T47D (cell line): ENCODE data around the gene GOLGA5.
"Not testable (repeated sequence)": the region's sequence is repeated elsewhere in the genome, so short reads cannot be mapped to it uniquely, and the experiment has no call there.

Source experiments
- DNase-seq, 2 experiments: peaks; one replicate each; pipeline versions ENCODE4 v3.0.0 to v3.0.0-alpha.2; 2011 to 2012; ENCODE audit warnings: low read depth in 1 of 2, low spot score in 1 of 2
- JUND ChIP-seq: IDR thresholded peaks from 2 replicates; pipeline ENCODE4 v1.6.1; 2012; ENCODE audit warnings: low read depth
- in situ Hi-C: cut with HindIII; loops from 2 replicates; pipeline ENCODE4 v1.10.0; 2016; ENCODE audit warnings: low sequenced_read_pairs, low pct_unique_long_range_greater_than_20kb

GOLGA5 gene, protein sequence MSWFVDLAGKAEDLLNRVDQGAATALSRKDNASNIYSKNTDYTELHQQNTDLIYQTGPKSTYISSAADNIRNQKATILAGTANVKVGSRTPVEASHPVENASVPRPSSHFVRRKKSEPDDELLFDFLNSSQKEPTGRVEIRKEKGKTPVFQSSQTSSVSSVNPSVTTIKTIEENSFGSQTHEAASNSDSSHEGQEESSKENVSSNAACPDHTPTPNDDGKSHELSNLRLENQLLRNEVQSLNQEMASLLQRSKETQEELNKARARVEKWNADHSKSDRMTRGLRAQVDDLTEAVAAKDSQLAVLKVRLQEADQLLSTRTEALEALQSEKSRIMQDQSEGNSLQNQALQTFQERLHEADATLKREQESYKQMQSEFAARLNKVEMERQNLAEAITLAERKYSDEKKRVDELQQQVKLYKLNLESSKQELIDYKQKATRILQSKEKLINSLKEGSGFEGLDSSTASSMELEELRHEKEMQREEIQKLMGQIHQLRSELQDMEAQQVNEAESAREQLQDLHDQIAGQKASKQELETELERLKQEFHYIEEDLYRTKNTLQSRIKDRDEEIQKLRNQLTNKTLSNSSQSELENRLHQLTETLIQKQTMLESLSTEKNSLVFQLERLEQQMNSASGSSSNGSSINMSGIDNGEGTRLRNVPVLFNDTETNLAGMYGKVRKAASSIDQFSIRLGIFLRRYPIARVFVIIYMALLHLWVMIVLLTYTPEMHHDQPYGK

DNA sequence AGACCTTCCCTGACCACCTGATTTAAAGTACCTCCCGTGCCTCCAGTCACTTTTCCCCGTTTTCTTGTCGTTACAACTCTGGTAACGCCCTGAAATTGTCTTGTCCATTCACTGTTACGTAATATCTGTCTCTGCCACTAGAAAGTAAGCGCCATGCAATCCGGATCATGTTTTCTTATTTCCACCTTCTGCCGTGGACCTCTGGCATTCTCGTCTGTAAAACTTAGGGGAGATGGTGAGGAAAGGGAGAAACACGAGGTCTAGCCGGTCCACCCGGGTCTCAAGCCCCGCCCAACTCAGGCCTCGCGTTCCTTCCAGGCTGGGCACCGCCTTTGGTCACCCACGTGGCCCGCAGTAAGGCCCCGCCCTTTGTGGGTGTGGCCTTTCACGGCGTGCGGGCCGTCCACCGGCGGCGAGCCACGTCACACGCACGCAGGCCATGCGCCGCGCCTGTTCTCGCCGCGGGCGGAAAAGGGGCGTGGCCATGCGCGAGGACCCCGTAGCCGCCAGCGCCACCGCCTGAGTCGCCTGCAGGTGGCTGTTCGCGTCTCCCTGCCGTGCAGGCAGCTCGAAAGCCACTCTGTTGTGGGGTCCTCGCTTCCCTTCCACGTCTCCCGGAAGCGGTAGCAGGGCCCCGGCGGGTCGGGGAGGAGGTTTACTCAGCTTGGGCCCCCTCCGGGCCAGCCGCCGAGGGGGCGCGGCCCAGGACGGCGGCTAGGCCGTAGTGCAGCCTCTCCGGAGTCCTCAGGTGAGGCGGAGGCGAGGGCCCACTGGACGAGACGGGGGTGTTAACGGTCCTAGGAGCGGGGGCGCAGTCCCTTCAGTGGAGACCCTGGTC lies at the start of gene GOLGA5:
Gene GOLGA5 (plus strand): TSS at position 597 of the 838 bp plus-strand sequence. CDS start 3,133 bp downstream, outside the sequence.
- peak; percentile 69 to 99 for DNase-seq
- TF ChIP-seq JUND: no peak
- in situ Hi-C loops: no loop called here

DNA sequence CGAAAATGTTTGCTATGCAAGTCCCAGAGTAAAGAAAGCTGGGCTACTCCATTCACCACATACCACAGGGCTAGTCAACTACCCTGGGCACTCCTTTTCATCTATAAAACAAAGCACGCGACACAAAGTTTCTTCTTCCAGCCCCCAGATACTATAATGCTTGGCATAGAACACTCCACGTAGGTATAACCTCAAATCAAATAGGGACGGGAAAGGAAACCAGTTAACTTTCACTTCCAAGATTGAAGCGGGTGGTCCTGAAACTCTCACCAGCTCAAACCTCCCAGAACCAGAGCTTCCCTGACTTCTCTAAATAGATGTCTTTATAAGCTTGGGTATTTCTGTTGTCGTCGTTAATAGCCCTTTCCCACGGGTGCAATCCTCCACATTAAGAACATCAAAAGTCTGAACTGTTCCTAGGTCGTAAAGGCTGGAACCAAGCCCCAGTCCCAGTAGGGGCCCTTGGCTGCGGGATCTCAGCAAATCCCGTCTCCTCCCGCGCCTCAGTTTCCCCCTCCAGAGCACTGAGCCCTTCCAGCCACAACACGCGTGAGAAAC lies 46.3 kb upstream of the GOLGA5 start:
- TF ChIP-seq JUND: no peak
- in situ Hi-C loops: no loop called here
- DNase-seq: peak; percentile 26 to 42

DNA sequence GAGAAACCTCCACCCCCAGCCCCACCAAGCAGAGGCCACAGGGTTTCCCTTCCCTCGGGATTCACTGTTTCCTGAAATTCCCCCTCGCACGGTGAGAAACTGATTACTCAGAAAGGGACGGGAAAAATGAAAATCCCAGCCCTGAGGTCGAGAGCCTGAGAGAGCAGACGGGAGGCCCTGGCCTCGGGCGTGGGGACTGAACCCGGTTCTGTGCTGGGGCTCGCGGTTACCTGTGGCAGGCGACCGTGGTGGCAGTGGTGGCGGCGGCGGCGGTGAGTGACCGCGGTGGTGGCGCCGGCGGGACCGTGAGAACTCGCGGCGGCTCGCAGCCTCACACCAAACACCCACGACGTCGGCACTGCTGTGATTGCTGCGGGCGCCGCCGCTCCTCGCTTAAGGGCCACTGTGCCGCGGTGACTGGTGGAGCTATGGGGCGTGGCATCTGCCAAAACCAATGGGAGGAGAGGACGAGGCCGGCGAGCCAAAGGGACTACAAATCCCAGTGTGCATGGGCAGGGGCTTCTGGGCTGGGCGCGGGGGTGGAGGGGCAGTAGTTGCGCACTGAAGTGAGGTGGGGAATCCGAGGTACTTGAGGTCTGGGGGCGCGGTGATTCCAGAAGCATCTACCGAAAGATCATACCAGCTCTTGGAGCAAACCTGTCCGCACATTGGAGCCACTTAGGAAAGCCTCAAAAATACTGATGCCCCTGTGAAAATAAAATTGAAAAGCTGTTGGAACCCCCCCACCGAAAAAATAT lies 45.7 kb upstream of the GOLGA5 start, which contains the start of gene LGMN:
Gene LGMN (minus strand): TSS at position 369 of the 758 bp plus-strand sequence. CDS start 15,841 bp downstream, outside the sequence.
- peak; percentile 96 to 98 for DNase-seq
- in situ Hi-C loops: no loop called here
- TF ChIP-seq JUND: no peak

DNA sequence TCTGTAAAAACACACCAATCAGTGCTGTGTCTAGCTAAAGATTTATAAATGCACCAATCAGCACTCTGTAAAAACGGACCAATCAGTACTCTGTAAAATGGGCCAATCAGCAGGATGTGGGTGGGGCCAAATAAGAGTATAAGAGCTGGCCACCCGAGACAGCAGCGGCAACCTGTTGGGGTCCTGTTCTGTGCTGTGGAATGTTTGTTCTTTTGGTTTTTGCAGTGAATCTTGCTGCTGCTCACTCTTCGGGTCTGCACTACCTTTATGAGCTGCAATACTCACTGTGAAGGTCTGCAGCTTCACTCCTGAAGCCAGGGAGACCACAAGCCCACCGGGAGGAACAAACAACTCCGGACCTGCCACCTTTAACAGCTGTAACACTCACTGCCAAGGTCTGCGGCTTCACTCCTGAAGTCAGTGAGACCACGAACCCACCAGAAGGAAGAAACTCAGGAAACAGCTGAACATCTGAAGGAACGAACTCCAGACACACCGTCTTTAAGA lies 43.8 kb upstream of the GOLGA5 start:
- in situ Hi-C loops: not testable (repeated sequence)
- DNase-seq: peak in 1 of 2 experiments; percentile 20

DNA sequence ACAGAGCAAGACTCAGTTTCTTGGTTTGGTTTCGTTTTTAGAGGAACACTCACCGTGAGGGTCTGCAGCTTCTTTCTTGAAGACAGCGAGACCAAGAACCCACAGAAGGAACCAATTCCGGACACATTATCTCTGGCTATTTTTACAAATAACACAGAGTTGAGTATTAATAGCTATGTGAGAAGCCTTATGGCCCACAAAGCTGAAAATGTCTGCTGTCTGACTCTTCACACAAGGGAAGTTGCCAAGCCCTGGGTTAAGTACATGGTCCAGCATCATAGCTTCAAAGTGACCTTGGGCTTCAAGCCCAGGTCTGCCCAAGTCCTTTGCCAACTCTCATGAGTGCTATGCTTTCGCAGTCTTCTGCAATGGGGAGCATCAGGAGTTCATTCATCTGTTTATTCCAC lies 43.1 kb upstream of the GOLGA5 start:
- no peak for DNase-seq
- TF ChIP-seq JUND: no peak
- in situ Hi-C loops: no loop called here

DNA sequence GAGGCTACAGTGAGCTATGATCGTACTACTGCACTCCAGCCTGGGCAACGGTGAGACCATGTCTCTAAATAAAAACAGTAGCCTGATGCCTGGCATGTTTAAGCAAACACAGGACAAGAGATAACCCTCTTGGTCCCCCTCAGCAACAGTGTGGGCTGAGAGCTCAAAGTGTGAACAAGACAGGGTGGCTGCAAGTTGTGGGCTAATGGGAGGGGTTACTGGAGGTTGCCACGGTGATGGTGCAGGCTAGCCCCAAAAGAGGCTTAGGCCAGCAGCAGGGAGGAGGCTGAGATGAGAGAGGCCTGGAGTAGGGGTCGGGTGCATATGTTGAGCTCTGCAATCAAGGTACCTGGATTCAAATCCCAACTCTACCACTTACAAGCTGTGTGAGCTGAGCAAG lies 42.3 kb upstream of the GOLGA5 start:
- in situ Hi-C loops: no loop called here
- DNase-seq: no peak
- no peak for TF ChIP-seq JUND

DNA sequence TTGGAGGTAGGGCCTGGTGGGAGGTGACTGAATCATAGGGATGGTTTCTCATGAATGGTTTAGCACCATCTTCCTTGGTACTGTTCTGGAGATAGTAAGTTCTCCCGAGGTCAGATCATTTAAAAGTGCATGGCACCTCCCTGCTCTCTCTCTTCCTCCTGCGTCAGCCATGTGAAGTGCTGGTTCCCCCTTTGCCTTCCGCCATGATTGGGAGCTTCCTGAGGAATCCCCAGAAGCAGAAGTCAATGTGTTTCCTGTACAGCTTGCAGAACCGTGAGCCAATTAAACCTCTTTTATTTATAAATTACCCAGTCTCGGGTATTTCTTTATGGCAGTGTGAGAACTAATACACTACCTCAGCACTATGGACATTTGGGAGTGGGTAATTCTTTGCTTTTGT lies 40.9 kb upstream of the GOLGA5 start:
- no peak for DNase-seq
- in situ Hi-C loops: no loop called here
- TF ChIP-seq JUND: no peak

DNA sequence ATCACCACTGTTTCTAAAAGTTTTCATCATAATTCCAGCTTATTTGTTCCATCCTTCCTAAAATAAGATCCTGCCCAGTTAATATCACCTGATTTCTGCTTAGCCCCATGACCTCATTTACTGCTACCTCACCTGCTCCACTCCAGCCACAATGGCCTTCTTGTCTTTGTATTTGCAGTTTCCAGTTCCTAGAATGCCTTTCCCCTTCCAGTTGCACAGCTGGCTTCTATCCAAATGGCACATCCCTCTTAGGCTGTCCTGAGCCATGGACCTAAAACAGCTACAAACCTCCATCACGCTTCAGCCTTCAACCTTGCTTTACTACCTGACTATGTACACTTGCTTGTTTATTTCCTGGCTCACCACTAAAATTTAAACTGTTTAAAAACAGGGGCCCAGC lies 39.1 kb upstream of the GOLGA5 start:
- no peak for TF ChIP-seq JUND
- in situ Hi-C loops: no loop called here
- no peak for DNase-seq

DNA sequence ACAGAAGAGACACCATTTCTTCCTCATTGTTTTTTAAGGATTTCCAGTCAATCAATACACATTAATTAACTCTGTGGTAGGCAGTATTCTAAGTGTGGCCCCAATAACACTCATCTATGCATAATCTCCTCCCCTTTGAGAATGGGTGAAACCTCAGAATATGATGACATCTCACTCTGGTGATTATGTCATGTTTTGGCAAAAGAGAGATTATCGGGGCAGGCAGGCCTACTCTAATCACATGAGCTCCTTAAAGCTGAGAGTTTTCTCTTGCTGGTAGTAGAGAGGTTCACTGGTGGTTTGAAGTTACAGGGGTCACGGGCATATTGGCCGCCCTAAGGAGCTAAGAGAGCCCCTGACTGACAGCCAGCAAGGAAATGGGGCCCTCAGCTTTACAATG lies 38.6 kb upstream of the GOLGA5 start:
- DNase-seq: no peak
- no peak for TF ChIP-seq JUND
- in situ Hi-C loops: no loop called here

DNA sequence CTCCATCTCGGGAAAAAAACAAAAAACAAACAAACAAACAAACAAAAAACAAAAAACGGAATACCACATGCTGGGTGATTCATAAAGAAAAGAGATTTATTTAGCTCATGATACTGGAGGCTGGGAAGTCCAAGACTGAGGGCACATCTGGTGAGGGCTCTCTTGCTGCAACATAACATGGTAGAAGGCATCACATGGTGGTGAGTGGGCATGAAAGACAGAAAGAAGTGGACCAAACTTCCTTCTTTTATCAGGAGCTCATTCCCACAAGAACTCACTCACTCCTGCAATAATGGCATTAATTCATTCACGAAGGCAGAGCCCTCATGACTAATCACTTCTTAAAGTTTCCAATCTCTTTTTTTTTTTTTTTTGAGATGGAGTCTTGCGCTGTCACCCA lies 37.7 kb upstream of the GOLGA5 start:
- no peak for TF ChIP-seq JUND
- DNase-seq: no peak
- in situ Hi-C loops: no loop called here

DNA sequence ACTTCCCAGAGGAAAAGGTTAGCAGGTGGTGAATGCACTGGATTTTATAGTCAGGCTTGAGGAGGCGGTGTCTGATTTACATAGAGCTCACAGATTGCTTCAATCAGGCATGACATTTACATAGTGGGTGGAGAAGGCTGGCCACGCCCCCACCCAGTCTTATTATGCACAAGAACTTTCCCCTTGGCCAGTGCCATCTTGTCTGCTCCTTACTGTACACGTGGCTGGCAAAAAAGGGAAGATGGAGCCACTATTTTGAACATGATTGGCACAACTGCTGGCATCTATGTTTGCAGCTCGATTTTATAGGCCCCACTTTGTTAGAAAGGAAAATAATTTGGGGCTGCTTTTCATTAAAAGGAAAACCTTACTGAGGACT lies 34.8 kb upstream of the GOLGA5 start:
- no peak for TF ChIP-seq JUND
- peak in 1 of 2 experiments; percentile 97 for DNase-seq
- in situ Hi-C loops: no loop called here
